ENCODE results near the gene ADAT2. TPM values are rescaled to one million over a fixed set of nuclear protein-coding genes. Genes with fewer than 3 reads are reported as not detected.

The ADAT2 gene
- total and polyA plus RNA-seq, 7 donors, result 0.60 to 8.7 (median 2.5) TPM

GRCh38 chr6:143376861-143377260 lies 73.6 kb downstream of the ADAT2 start:
- H3K36me3 ChIP-seq, result no peaks in the 10 kb centered on the region
- no peak for TF ChIP-seq POLR2A (IDR thresholded peaks at IDR 0.05)
- no peak for TF ChIP-seq POLR2AphosphoS5 (IDR thresholded peaks at IDR 0.05)
- no peak for TF ChIP-seq EP300 (IDR thresholded peaks at IDR 0.05)
- TF ChIP-seq, protein P1, sequence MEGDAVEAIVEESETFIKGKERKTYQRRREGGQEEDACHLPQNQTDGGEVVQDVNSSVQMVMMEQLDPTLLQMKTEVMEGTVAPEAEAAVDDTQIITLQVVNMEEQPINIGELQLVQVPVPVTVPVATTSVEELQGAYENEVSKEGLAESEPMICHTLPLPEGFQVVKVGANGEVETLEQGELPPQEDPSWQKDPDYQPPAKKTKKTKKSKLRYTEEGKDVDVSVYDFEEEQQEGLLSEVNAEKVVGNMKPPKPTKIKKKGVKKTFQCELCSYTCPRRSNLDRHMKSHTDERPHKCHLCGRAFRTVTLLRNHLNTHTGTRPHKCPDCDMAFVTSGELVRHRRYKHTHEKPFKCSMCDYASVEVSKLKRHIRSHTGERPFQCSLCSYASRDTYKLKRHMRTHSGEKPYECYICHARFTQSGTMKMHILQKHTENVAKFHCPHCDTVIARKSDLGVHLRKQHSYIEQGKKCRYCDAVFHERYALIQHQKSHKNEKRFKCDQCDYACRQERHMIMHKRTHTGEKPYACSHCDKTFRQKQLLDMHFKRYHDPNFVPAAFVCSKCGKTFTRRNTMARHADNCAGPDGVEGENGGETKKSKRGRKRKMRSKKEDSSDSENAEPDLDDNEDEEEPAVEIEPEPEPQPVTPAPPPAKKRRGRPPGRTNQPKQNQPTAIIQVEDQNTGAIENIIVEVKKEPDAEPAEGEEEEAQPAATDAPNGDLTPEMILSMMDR (IDR thresholded peaks at IDR 0.05), result no peak
- H3K9me3 ChIP-seq, result peaks cover 0 to 3% (median 0%) of the 10 kb centered on the region in 4 donors
- H3K4me3 ChIP-seq, result no peak overlapping the region
- H3K27ac ChIP-seq, result no peak overlapping the region
- no peak for DNase-seq
- no peaks in the 10 kb centered on the region for H3K4me1 ChIP-seq
- intact Hi-C loops (cut with DNase I), result no loop called here
- H3K27me3 ChIP-seq, result no peaks in the 10 kb centered on the region

GRCh38 chr6:143376375-143376774 lies 74.1 kb downstream of the ADAT2 start:
- no peak overlapping the region for H3K4me3 ChIP-seq
- no peaks in the 10 kb centered on the region for H3K36me3 ChIP-seq
- no peak for DNase-seq
- WGBS, 2 donors, result 95% methylated on average over 3 of the region's 3 CpGs
- no peaks in the 10 kb centered on the region for H3K4me1 ChIP-seq
- H3K27me3 ChIP-seq, result no peaks in the 10 kb centered on the region
- H3K27ac ChIP-seq, result no peak overlapping the region
- intact Hi-C loops (cut with DNase I), result no loop called here
- TF ChIP-seq, protein P1 (IDR thresholded peaks at IDR 0.05), result no peak
- no peak for TF ChIP-seq POLR2AphosphoS5 (IDR thresholded peaks at IDR 0.05)
- no peak for TF ChIP-seq EP300 (IDR thresholded peaks at IDR 0.05)
- no peak for TF ChIP-seq POLR2A (IDR thresholded peaks at IDR 0.05)
- H3K9me3 ChIP-seq, result peaks cover 0 to 3% (median 0%) of the 10 kb centered on the region in 4 donors

GRCh38 chr6:143375022-143375585 lies 75.4 kb downstream of the ADAT2 start:
- H3K27me3 ChIP-seq, result no peaks in the 10 kb centered on the region
- H3K4me3 ChIP-seq, result no peak overlapping the region
- intact Hi-C loops (cut with DNase I), result no loop called here
- H3K36me3 ChIP-seq, result no peaks in the 10 kb centered on the region
- DNase-seq, result no peak
- no peaks in the 10 kb centered on the region for H3K4me1 ChIP-seq
- peaks cover 0 to 3% (median 0%) of the 10 kb centered on the region in 4 donors for H3K9me3 ChIP-seq
- TF ChIP-seq POLR2A (IDR thresholded peaks at IDR 0.05) (no peak), EP300 (IDR thresholded peaks at IDR 0.05) (no peak), POLR2AphosphoS5 (IDR thresholded peaks at IDR 0.05) (no peak)
- TF ChIP-seq, protein P1 (IDR thresholded peaks at IDR 0.05), result no peak
- no peak overlapping the region for H3K27ac ChIP-seq
- WGBS, 2 donors, result 63 to 83% methylated on average over 5 of the region's 5 CpGs

GRCh38 chr6:143374014-143374413 lies 76.5 kb downstream of the ADAT2 start:
- TF ChIP-seq POLR2AphosphoS5 (IDR thresholded peaks at IDR 0.05) (no peak), POLR2A (IDR thresholded peaks at IDR 0.05) (no peak)
- TF ChIP-seq, protein P1 (IDR thresholded peaks at IDR 0.05), result no peak
- intact Hi-C loops (cut with DNase I), result no loop called here
- H3K36me3 ChIP-seq, result no peaks in the 10 kb centered on the region
- H3K27me3 ChIP-seq, result no peaks in the 10 kb centered on the region
- H3K4me1 ChIP-seq, result no peaks in the 10 kb centered on the region
- H3K4me3 ChIP-seq, result no peak overlapping the region
- no peak for DNase-seq
- H3K27ac ChIP-seq, result no peak overlapping the region
- WGBS, 2 donors, result 48 to 51% methylated on average over 2 of the region's 2 CpGs
- H3K9me3 ChIP-seq, result peaks cover 0 to 3% (median 0%) of the 10 kb centered on the region in 4 donors

Small RNAs within 50 kb of the gene (small RNA-seq; reads per million reads assigned to genes)
- 0 reads per million in 3 donors for gene RNA5SP221

Other genes starting within 250 kb of the ADAT2 start
- gene PEX3, start 110 bp upstream of the ADAT2 start, total RNA-seq, result 10 to 100 TPM; 10.6 to 16.1 (median 12.3) TPM
- 1 to 10 TPM; 5.1 to 6.5 (median 5.4) TPM for gene PEX3, start 110 bp upstream of the ADAT2 start, polyA plus RNA-seq
- gene FUCA2, start 61.0 kb upstream of the ADAT2 start, total RNA-seq, result 10 to 100 TPM; 14.9 to 24.3 (median 19.7) TPM
- 10 to 100 TPM; 16.2 to 51.4 (median 22.7) TPM for gene FUCA2, start 61.0 kb upstream of the ADAT2 start, polyA plus RNA-seq
- gene PHACTR2, start 227.3 kb upstream of the ADAT2 start, total RNA-seq, result 10 to 100 TPM; 17.6 to 51.9 (median 28.0) TPM
- 10 to 100 TPM in 1 of 3 donors, 1 to 10 TPM in 2; 4.2 to 10.2 (median 9.5) TPM for gene PHACTR2, start 227.3 kb upstream of the ADAT2 start, polyA plus RNA-seq

Measured in sigmoid colon (tissue), 7 donors.